Ovary (tissue), 9 donors: ENCODE measurements around the gene ACO2. TPM values are rescaled to one million over a fixed set of nuclear protein-coding genes. Genes with fewer than 3 reads are reported as not detected.

Experiments
- DNase-seq, 5 donors: peaks; one replicate each; pipeline ENCODE4 v3.0.0-alpha.2; 2019 to 2020
- H3K27ac ChIP-seq, 2 donors: fragments of 200-600 bp; one replicate each; pipeline versions ENCODE4 v1.5.1 to v1.8.0; 2019 to 2022
- H3K27me3 ChIP-seq: fragments of 200-600 bp; one replicate; pipeline ENCODE4 v1.8.0; 2022
- H3K36me3 ChIP-seq: fragments of 200-600 bp; sonication (generic); one replicate; pipeline ENCODE4 v1.5.1; 2019
- H3K4me1 ChIP-seq: one replicate; pipeline ENCODE4 v1.8.1; 2013; ENCODE audit warnings: mild to moderate bottlenecking, moderate library complexity; ENCODE audit not compliant: insufficient read depth
- H3K4me3 ChIP-seq: fragments of 200-600 bp; sonication (generic); one replicate; pipeline ENCODE4 v1.5.1; 2017
- H3K9me3 ChIP-seq, 2 donors: fragments of 200-600 bp in 1 of 2; sonication (generic) in 1 of 2; one replicate each; pipeline versions ENCODE4 v1.5.1 to v1.8.1; 2013 to 2019; ENCODE audit warnings: mild to moderate bottlenecking in 1 of 2, moderate library complexity in 1 of 2
- EP300 ChIP-seq: sonication (generic); formaldehyde crosslinking; IDR thresholded peaks from one replicate; pipeline ENCODE4 v1.6.1; 2017; ENCODE audit warnings: antibody characterized with exemption
- POLR2A ChIP-seq: fragments of 450-650 bp; IDR thresholded peaks from one replicate; pipeline ENCODE4 v1.6.1; 2017; ENCODE audit warnings: antibody characterized with exemption, mild to moderate bottlenecking, moderate library complexity
- WGBS, 3 donors: extraction: QIAGEN DNeasy Blood & Tissue Kit in 1 of 3; methylation state at CpG; one replicate each; pipeline versions ENCODE4 v1.1.5 to v1.1.7; 2013 to 2017; 5-methylcytosine and 5-hydroxymethylcytosine counted together
- intact Hi-C, 4 donors: fragments of 100-400 bp; cut with DNase I; formaldehyde crosslinking; loops; one replicate each; pipeline versions ENCODE4 v1.11.0 to v1.15.1; 2022 to 2023
- polyA plus RNA-seq, 2 donors: library from polyadenylated mRNA; stranded (reverse); fragments of 200-250 nt in 1 of 2; fragments of 350-450 nt in 1 of 2; fragmentation: Illumina TruSeq in 1 of 2; extraction: RNeasy Lipid Tissue Mini Kit (QIAGEN cat#74804) in 1 of 2; gene quantifications; one replicate each; pipeline ENCODE4 v1.2.3, GENCODE V29; 2013 to 2014
- total RNA-seq, 7 donors: library from RNA; depleted of rRNA in 2 of 7; stranded (reverse); fragments of >200 nt in 2 of 7; fragmentation: NEBNext Ultra II Directional in 3 of 7; extraction: Animal tissue kit (Norgen Biotek cat#: 25700) in 3 of 7; gene quantifications; one replicate each; pipeline versions ENCODE4 v1.1.0 to v1.2.4, GENCODE V29; 2016 to 2023
- TF ChIP-seq, protein P1 (sequence below), 3 donors: fragments of 450-650 bp in 2 of 3; fragments of 200-600 bp in 1 of 3; IDR thresholded peaks; one replicate each; pipeline versions ENCODE4 v1.5.1 to v1.8.0; 2016 to 2022; ENCODE audit warnings: antibody characterized with exemption in 3 of 3, mild to moderate bottlenecking in 1 of 3
- donor health status: DM: no; HTN: no; CAD: no; lungs with moderate emphysema.
- donor health status: DM: no; HTN: no; CAD: no.
- donor health status: Bipolar disorder and iron deficiency.
- donor health status: DM: yes; HTN: yes; CAD: no.
- donor health status: DM: no; HTN: no; CAD: no.
- donor health status: DM: yes; HTN: yes; CAD: no.

ACO2 gene
- total and polyA plus RNA-seq, 9 donors, result 20.6 to 99.1 (median 50.7) TPM

DNA sequence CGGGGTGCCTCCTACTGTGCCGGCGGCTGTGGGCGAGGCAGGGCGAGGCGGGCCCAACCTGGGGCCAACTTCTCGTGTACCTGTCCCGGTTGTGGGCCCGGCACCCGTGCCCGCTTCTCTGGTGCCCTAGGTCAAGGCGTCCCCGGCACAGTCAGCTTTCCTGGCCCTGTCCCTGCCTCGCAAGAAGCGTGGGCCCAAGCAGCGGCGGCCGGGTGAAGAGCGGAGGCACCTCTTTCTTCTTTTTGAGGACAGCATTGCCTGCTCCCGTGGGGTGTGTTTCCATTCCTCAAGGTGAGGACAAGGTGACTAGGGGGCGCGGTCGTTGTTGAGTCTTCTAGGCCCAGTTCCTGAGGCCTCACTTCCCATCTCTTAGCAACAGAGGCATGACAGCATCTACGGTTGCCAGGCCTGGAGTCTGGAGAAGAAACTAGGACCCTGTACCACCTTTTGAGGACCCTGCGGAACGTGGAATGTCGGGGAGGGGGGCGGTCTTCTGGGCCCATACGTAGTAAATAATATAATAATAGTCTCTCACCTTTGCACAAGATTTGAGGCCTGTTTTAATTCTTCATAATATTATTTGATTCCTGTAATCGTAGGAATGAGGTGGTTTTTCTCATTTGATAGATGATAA, 418 bp downstream of the ACO2 start:
- H3K9me3 ChIP-seq, result no peaks in the 10 kb centered on the region
- peaks cover 2% of the 10 kb centered on the region for H3K4me1 ChIP-seq
- TF ChIP-seq EP300, result no peak
- no peak for TF ChIP-seq POLR2A
- TF ChIP-seq, protein P1, sequence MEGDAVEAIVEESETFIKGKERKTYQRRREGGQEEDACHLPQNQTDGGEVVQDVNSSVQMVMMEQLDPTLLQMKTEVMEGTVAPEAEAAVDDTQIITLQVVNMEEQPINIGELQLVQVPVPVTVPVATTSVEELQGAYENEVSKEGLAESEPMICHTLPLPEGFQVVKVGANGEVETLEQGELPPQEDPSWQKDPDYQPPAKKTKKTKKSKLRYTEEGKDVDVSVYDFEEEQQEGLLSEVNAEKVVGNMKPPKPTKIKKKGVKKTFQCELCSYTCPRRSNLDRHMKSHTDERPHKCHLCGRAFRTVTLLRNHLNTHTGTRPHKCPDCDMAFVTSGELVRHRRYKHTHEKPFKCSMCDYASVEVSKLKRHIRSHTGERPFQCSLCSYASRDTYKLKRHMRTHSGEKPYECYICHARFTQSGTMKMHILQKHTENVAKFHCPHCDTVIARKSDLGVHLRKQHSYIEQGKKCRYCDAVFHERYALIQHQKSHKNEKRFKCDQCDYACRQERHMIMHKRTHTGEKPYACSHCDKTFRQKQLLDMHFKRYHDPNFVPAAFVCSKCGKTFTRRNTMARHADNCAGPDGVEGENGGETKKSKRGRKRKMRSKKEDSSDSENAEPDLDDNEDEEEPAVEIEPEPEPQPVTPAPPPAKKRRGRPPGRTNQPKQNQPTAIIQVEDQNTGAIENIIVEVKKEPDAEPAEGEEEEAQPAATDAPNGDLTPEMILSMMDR (IDR thresholded peaks at IDR 0.05), result no peak
- intact Hi-C loops, result no loop called here
- peak overlapping the region; percentile 93 for H3K4me3 ChIP-seq
- DNase-seq, result no peak
- H3K36me3 ChIP-seq, result peaks cover 2% of the 10 kb centered on the region
- 1 to 2% (median 1%) methylated on average over 24 to 30 of the region's 30 CpGs for WGBS, 3 donors
- H3K27me3 ChIP-seq, result no peaks in the 10 kb centered on the region
- H3K27ac ChIP-seq, result peak overlapping the region; percentile 78 to 81

DNA sequence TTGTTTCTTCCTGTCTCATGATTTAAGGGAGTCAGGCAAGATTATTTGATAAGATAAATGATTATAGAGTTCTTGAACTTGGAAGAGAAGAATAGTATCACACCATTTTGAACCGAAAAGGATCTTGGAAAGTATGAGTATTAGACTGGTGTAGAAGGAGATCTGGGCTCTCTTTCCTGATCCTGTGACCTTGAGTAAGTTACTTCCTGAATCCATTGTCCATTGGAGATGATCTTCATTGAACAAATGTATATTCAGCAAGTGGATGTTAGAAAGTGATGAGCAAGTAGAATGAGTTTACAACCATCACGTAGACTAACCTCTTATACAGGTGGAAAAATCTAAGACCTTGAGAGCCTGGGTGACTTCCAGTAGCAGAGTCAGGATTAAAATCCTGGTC, 2.0 kb downstream of the ACO2 start:
- intact Hi-C loops, result loop anchor here in 1 of 4 donors (2.0 kb wide), 1 partner anchor 68 kb away; no protein-coding TSS in a partner anchor

DNA sequence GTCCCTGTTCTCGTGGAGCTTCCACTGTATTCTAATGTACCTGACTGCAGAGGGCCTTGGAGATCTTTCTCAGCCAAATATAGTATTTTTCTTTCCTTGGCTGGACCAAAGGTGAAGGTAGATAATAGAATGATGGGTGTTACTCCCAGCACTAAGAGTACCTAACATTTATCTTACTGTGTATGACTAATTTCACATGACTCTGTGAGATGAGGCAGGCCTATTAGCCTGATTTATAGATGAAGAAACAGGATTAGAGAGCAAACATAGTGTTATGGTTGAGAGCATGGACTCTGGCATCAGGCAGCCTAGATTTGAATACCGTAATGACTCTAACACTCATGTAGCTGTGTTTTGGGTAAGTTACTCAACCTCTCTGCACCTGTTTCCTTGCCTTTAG, 2.7 kb downstream of the ACO2 start:
- Histone ChIP-seq H3K27me3 (no peaks in the 10 kb centered on the region), H3K27ac (no peak overlapping the region), H3K4me3 (no peak overlapping the region), H3K36me3 (no peaks in the 10 kb centered on the region), H3K4me1 (peaks cover 4% of the 10 kb centered on the region), H3K9me3 (no peaks in the 10 kb centered on the region)
- WGBS, 3 donors, result 71 to 74% (median 72%) methylated on average over 2 of the region's 2 CpGs
- no peak for DNase-seq
- intact Hi-C loops, result loop anchor here in 1 of 4 donors (2.0 kb wide), 1 partner anchor 69 kb away; no protein-coding TSS in a partner anchor
- TF ChIP-seq, protein P1 (IDR thresholded peaks at IDR 0.05), result no peak
- TF ChIP-seq POLR2A, result no peak
- no peak for TF ChIP-seq EP300

More for the DNA sequence above, 2.0 kb downstream of the ACO2 start:
- peaks cover 4% of the 10 kb centered on the region for H3K4me1 ChIP-seq
- H3K36me3 ChIP-seq, result no peaks in the 10 kb centered on the region
- TF ChIP-seq EP300, result no peak
- no peak for TF ChIP-seq POLR2A
- TF ChIP-seq, protein P1 (IDR thresholded peaks at IDR 0.05), result no peak
- H3K27me3 ChIP-seq, result no peaks in the 10 kb centered on the region
- no peaks in the 10 kb centered on the region for H3K9me3 ChIP-seq
- H3K27ac ChIP-seq, result no peak overlapping the region
- WGBS, 3 donors, result 73 to 84% (median 79%) methylated on average over 2 of the region's 2 CpGs
- no peak overlapping the region for H3K4me3 ChIP-seq
- DNase-seq, result no peak

DNA sequence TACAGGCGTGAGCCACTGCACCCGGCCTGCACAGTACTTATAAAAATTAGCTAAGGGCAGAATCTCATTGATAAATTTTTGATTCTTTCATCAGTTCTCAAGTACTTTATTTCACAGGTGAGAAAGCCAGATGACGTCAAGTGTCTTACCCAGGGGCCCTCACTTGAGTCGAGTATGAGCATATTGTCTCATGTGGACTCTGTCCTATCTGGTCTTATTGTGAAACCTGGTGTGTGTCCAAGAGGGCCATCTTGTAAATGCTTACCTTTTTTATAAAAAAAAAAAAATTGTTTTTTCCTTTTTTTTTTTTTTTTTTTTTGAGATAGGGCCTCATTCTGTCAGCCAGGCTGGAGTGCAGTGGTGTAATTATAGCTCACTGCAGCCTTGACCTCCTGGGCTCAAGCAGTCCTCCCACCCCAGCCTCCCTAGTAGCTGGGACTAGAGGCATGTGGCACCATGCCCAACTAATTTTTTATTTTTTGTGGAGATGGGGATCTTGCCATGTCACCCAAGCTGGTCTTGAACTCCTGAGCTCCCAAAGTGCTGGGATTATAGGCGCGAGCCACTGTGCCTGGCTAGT, 6.0 kb downstream of the ACO2 start:
- DNase-seq, result no peak

More for the DNA sequence above, 6.0 kb downstream of the ACO2 start:
- intact Hi-C loops, result no loop called here
- Histone ChIP-seq H3K4me1 (peaks cover 2% of the 10 kb centered on the region), H3K27ac (no peak overlapping the region), H3K36me3 (no peaks in the 10 kb centered on the region), H3K27me3 (no peaks in the 10 kb centered on the region), H3K4me3 (no peak overlapping the region), H3K9me3 (no peaks in the 10 kb centered on the region)
- TF ChIP-seq EP300 (no peak), POLR2A (no peak)
- TF ChIP-seq, protein P1 (IDR thresholded peaks at IDR 0.05), result no peak
- 79 to 87% (median 82%) methylated on average over 6 of the region's 6 CpGs for WGBS, 3 donors
